Measurements from ENCODE around the gene TMEM253.

DNA sequence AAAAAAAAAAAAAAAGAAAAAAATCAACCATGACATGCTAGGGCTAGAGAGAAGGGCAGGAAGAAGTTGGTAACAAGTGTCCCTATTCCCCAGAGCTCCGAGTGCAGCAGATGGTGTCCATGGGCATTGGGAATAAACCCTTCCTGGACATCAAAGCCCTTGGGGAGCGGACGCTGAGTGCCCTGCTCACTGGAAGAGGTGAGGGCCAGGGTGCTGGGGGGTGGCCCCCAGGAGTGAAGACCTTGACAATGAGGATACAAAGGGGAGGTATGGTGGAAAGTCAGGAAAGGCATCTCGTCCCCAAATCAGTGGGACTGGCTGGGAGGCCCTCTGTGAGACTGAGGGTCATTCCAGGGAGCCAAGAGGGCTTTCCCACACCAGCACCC, 14.0 kb upstream of the TMEM253 start:
- TF ChIP-seq CTCF (conservative IDR thresholded peaks at IDR 0.05) = no peak
- no peak for TF ChIP-seq ZFX (IDR thresholded peaks at IDR 0.05)

All from C4-2B (cell line).